HG03558 (cell line): ENCODE measurements around the gene ABL2.

Experiments used
- ATAC-seq: cut with Tn5 transposase; IDR thresholded peaks from one replicate; pipeline ENCODE4 v1.9.1; 2021; ENCODE audit warnings: moderate number of reproducible peaks; ENCODE audit not compliant: unreplicated experiment; ENCODE audit errors: extremely low read depth

The ABL2 gene

DNA sequence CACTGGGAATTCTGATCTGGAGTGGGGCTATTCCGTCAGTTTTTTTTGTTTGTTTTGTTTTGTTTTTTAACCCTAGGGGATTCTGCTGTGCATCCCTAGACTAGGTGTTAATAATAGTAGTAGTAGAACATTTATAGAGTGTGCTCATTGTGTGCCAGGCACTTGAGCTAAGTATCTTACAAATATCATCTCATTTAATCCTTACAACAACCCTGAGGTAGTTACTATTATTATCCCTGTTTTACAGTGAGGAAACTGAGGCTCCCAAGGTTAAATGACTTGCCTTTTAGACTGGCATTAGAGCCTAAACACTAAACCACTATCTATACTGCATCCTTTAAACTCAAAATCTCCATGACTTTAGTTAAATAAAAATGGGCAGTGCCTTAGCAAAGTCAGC, 125.5 kb downstream of the ABL2 start:
- no peak for ATAC-seq

DNA sequence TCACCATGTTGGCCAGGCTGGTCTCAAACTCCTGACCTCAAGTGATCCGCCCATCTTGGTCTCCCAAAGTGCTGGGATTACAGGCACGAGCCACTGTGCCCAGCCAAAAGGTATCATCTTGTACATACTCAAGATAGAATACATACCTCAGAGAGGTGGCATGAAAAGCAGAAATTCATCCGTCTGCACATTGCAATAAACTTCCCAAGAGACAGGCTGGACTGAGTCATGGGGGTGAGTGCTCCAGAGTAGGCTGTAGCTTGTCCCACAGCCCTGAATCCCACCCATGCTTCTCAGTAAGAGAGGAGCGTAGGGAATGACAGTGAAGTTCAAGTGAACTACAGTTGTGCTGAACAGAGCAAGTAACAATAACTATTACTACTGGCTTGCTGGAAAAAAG, 127.9 kb downstream of the ABL2 start:
- no peak for ATAC-seq

DNA sequence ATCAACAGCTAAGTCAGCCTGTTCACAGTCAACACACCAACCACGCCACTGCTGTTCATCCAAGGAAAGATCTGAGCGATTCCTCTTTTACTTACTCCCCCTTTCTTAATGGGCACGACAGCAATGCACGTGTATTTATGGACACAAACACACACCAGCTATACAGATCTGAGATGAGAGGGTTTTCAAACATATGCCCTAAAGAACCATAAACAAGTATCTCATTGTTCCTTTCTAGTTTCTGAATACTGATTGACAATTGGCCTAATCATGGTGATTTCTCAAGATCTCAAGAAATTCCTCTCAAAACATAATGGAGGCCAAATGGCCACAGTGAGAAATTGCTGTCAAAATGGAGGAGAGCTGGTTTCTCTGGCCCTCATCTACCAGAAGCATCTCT, 129.6 kb downstream of the ABL2 start:
- ATAC-seq, result no peak

DNA sequence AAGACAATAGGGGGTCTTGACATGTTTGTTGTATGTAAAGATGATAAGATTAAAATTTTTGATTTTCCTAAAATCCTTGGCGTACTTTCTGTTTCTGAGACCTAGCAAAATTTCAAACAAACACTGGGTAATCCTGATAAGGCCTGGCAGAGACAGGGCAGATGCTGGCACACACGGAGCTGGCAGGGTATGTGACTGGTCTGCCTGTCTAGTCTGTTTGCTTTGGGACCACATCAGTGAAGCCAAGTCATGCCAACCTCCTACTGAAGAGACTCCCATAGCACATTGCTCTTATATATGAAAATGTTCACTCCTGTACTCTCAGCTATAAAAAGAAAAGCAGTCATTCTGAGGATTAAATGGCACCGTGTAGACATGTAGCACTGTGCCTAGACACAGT, 133.6 kb downstream of the ABL2 start:
- ATAC-seq, result no peak

DNA sequence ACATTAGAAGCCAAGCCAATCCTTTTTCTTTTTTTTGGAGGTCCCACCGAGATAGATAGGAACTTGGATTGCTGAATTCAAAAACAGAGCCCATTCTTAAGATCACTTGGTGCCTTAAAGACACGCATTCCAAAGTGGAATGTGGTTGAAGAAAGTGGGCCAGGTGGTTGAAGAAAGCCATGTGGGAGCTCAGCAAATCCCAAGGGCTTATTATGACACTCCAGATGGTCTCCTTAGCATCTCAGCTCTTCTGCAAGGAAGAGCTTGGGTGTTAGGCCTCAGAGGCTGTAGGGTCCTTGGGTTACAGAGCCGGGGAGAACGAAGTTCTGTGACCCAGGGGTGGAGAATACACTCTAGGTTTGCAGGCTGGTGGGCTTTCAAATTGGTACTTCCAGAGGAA, 134.1 kb downstream of the ABL2 start:
- no peak for ATAC-seq

DNA sequence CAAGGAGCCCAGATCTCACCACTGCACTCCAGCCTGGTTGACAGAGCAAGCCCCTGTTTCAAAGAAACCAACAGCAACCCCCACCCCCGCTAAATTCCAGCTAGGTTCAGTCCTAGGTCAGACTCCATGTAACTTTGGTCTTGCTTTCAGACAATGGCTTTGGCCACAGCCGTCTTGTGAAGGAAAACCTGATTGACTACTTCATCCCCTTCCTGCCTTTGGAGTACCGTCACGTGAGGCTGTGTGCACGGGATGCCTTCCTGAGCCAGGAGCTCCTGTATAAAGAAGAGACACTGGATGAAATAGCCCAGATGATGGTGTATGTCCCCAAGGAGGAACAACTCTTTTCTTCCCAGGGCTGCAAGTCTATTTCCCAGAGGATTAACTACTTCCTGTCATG, 134.7 kb downstream of the ABL2 start:
- ATAC-seq, result no peak

DNA sequence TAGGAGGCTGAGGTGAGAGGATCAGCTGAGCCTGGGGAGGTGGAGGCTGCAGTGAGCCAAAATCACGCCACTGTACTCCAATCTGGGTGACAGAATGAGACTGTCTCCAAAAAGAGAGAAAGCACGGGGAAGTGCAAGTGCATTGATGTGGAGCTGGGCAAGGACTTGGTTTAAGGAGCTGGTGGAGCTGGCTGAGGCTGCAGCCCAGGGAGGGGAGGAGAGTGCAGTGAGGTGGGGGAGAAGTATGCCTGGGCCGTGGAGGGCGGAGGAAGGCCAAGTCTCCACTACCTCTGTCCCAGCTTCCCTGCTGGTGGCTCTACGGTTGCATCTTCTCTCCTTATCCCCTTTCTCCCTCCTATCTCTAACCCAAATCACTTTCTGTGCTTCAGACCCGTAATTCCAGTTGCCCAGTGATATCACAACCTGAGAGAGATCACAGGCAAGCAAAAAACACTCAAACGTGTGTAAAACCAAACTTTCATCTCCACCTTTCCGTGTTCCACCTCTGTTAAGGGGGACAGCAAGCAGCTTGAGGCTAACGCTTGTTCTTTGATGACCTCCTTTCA, 136.5 kb downstream of the ABL2 start:
- ATAC-seq, result no peak

DNA sequence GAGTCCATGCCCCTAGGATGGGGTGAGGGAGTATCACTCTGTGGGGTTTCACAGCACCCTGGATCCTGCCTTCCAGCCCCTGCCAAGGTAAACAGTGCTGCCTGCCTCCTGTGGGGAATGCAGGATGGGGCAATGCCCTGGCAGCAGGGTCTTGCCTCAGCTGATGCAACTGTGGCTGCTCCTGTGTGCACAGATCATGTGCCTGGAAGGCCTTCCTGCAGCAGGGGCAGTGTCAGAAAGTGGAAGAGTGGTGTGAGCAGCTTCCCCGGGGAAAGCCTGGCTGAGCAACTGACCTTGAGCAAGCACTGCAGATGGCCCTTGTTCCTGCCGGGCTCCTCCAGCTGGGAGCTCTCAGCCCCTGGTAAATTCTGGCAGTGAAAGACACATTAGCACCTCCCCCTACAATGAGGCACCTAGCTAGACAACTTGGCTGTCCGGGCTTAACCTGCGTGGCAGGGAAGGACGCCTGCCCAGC, 137.7 kb downstream of the ABL2 start:
- ATAC-seq, result no peak

DNA sequence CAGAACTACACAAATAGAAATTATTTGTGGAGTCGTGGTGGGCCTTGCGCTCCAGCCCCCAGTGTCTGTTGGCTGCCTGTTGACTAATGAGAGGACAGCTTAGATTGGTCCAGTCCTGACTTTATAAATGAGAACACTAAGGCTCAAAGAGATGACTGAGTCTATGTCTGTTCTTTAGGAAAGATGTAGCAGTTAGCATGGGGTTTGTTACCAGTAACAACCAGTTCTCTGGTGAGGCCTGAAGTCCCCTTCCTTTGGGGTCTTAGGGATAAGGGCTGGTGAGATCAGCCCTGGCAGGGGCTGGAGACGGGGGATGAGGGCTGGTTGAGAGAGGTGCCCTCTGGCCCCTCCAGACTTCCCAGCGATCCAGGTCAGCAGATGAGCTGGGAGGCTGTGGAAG, 138.6 kb downstream of the ABL2 start:
- ATAC-seq, result no peak

DNA sequence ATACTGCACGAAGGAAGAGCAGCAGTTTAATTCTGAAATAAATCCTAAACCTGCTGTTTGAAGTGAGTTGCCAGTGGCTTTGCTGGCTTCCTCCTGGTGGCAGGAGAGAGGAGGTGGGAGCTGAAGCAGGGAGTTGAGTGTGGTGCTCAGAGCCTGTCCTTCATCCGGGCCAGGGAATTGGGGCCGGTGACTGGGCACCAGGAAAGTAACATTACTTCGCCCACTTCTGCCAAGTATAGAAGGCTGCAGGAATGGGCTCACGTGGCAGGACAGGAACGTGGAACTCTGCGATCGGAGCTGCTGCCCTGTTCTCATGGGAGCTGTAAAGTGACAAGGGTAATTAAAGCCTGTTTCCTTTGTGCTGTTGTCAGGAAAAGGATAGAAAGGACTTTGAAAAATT, 139.0 kb downstream of the ABL2 start:
- no peak for ATAC-seq

DNA sequence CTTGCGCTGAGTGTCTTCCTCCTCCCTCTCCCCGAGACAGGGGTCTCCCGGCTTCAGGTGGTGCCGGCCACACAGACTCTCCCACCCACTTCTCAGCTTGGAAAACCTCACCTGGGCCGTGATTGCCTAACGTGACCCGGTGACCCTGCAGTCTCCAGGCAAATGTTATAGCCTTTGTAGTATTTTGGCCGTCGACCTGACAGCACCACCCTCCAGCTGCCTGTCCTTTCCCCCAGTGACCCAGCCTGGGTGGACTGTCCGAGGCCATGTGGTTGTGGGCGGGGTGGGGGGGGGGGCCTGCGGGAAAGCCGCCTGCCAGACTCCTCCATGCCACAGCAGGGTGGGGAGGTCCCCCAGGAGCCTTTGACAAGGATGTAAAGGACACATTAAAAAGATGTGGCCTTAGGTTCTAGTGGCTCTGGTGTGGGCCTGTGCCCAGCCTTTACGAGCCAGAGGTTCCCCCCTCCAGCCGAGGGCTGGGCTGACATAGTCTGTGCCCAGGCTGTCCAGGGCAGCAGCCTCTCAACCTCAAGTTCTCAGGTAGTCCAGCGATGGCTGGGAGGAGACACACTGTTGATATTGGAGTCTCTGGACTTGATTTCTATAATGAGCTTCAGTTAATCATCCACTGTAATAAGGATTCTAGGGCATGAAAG, 139.5 kb downstream of the ABL2 start:
- ATAC-seq, result no peak

DNA sequence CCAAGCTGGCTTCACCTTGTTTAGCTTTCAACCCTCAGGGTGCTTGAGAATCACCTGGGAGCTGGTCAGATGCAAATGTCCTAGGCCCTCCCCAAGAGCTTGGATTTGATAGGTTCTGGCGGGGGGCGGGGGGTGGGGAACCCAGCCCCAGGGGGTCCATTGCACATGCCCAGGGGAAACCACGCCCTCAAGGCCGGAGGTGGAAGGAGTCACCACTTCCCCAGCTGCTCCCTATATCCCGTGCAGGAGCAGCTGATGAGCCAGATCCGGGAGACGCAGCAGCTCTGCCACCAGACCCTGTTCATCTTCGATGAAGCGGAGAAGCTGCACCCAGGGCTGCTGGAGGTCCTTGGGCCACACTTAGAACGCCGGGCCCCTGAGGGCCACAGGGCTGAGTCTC, 141.8 kb downstream of the ABL2 start:
- ATAC-seq, result no peak

DNA sequence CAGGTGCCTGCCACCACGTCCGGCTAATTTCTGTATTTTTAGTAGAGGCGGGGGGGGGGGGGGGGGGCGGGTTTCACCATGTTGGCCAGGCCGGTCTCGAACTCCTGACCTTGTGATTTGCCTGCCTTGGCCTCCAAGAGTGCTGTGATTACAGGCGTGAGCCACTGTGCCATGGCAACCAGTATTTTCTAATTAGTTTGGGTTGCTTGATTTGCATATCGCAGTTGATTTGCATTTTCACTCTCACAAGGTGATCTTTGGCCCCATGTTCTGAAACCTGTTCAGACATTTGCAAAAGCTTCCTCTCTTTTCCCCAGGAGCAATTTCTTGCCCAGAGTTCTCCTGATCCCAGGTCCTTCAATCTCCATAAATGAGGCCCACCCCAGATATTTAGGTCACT, 145.9 kb downstream of the ABL2 start:
- no peak for ATAC-seq

DNA sequence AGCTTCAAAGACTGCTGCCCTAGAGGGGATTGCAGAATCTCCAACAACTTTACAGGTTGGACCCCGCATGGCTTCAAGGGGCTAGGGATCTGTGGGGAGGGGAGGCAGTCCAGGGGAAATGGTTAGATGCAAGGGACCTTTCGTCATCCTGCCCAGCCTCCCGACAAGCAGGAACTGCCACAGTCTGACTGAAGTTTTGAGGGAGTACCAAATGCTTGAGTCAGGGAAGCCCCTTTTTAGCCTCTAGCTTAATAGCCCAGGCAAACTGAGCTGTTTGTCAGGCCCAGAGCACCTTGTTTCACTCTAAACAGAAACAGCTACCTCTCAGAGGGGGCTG, 146.5 kb downstream of the ABL2 start:
- no peak for ATAC-seq

DNA sequence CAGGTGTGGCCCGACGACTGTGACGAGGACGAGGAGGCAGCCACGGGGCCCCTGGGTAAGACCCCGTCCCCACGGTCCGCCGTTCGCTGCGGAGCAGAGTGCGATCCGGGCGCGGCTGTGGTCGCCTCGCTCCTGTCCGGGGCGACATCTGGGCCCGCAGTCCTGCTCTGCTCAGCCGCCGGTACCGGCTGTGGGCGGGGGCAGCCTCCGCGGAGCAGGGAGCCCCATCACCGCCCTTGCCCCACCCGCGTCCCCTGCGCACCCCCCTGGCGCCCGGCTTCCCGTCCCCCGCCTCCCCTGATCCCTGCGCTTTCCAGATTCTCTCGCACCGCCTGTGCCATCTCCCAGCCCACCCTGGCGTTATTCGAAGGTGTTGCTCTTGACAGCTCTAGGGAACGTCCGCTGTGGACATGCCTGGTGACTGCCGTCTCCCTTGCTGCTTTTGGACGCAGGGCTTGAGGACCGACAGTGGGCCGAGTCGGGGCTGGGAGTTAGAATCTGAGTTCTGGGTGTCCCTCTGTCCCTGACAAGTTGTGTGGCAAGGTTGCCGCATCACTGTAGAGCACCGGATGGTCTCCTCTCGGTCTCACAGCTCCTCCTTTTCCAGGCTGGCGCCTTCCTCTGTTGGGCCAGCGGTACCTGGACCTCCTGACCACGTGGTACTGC, 147.0 kb downstream of the ABL2 start:
- no peak for ATAC-seq

DNA sequence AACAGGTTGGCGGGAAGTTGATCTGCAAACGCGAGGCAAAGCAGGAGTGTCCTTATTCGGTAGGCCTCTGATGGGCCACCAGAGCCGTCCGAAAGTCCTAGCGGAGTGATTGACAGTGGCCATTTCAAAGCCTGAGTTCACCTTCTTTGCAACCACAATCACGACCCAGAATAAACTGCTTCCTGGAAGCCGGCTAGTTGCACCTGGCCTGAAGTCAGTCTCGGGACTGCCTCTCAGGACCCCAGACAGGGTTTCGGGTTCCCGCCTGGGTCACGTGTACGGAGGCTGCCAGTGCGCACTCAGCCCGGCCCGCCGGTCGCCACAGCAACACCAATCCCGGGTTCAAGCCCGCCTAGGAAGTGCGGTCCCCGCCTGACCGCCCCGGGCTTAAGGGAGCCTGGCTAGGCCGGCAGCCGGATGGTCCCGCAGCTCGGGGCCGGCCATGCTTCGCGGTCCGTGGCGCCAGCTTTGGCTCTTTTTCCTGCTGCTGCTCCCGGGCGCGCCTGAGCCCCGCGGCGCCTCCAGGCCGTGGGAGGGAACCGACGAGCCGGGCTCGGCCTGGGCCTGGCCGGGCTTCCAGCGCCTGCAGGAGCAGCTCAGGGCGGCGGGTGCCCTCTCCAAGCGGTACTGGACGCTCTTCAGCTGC, 147.7 kb downstream of the ABL2 start, which contains the start of gene TOR3A:
TSS of gene TOR3A (plus strand) at position 384 of the 646 bp plus-strand sequence. CDS start at position 443, 59 bp downstream.
- peak; percentile 78 for ATAC-seq

DNA sequence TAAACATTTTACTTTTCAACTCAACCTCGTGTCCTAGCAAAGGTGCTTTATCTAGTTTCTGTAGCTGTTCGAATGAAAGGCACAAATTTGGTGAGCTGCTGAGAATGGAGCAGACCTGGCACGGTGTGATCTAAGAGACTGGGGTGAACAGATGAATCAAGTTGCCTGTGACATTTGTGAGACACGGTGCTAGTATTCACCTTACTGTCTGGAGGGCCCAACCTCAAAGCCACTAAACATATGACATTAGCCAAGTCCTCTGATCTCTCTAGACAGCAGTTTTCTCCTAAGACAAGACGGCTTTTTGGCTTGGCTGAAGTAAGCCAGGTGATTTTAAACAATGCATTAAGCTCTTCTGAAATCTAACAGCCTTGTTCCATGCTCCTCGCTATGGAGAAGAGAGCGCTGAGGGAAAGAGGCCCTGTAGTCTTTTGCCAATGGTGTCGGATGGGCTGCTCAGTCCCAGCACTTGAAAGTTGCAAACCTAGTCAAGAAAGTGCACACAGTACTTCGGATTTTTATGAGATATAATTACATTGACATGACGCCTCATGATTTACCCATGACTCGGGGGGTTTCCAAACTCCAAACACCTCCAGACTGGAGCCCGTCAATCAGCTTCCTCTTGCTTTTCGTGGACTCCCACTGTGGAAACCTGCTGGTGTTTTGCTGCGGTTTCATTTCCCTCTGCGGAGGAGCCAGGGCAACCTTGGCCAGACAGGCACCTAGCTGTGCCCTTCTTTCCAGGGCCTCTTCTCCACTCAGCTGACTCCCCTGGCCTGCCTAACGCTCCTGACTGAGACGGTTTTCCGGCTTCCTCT, 148.4 kb downstream of the ABL2 start:
- ATAC-seq, result peak; percentile 12

DNA sequence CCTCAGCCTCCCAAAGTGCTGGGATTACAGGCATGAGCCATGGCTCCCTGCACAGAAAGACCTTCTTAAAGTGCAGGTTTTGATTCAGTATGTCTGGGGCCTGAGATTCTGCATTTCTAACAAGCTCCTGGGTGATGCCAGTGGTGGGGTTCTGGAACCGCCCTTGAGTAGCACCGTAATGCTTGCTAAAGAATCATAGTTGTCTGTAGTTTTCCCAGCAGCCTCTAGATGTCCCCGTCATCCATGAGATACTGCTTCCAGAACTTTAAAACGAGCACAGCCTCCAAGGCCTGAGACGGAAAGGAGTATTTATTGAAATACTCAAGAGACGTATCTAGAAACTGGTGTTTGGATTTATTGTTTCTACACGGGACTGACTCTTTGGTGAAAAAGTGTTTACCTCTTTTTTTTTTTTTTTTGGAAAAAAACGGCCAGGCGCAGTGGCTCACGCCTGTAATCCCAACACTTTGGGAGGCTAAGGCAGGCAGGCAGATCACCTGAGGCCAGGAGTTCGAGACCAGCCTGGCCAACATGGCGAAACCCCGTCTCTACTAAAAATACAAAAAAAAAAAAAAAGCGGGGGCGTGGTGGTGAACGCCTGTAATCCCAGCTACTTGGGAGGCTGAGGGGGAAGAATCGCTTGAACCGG, 150.2 kb downstream of the ABL2 start:
- no peak for ATAC-seq

DNA sequence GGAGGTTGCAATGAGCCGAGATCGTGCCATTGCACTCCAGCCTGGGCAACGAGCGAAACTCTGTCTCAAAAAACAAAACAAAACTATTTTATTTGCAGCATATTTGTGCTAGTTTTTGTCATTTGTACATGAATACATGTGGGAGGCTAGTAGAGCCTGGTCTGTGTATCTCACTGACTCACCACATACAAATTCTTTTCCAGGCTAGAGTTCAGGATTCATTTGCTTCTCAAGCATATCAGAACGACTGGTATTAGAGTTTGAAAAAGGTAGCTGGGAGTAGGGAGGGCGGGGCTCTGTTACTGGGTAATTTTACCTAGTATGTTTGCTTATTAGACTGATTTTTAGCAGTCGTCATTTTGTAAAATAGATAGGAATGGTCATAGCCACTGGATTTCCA, 152.1 kb downstream of the ABL2 start:
- ATAC-seq, result no peak

DNA sequence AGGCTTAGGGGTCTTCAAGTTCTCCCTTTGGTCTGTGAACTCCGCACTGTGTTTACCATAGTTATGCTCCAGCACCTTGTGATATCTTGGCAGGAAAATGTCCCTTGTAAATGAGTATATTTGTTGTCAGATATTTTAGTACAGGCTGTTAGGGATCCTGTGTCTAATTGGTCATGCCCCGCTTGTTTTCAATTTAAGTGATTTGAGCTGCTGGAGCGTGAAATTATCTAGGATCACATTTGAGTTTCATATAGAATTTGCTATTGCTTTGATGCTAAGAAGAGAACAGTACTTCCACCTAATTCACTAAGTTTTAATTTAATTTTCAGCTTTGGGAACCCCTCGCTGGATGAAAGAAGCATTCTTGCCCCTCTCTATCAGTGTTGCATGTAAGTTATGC, 163.0 kb downstream of the ABL2 start:
- no peak for ATAC-seq
